ENCODE measurements around the gene FER. TPM values are rescaled to one million over a fixed set of nuclear protein-coding genes. Genes with fewer than 3 reads are reported as not detected.

Gene FER
- total RNA-seq, 1 experiment from 2014 or later, result 29.3 TPM

DNA sequence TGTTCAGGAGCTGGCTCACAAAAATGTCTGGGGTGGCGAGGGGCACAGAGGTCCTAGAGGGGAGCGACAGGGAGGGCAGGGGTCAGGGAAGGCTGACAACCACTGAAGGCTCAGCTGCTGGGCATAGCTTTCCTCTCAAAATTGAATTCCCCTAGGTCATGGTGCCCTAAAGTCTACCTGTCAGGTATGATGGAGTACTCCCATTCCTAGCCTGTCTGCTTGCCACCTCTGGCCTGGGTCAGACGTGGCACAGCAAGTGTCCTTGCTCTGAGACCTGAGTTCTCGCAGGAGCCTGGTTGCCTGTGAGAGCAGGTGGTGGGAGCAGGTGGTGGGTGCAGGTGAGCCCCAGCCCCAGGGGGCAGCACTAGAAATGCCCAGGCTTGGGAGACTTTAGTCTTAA is 486.7 kb downstream of the FER start:
- no peak for DNase-seq (ENCODE audit: low spot score)

DNA sequence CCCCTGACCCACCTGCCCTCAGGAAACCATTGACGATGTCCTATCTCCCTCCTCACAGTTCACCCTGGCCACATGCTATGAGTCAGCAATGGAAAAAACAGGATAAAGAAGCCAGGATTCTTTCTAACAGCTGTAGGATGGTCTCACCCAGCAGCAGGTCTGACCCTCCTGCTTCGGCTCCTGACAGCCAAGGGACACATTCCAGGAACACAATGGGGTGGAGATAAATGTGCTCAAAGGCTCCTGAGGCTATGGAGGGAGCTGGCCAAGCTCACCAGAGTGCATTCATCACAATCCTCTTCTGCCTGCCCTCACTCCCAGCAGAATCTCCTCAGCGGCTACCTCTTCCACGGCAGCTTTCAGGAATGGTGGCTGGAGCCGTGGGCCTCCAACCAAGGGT is 491.8 kb downstream of the FER start:
- no peak for DNase-seq (ENCODE audit: low spot score)

DNA sequence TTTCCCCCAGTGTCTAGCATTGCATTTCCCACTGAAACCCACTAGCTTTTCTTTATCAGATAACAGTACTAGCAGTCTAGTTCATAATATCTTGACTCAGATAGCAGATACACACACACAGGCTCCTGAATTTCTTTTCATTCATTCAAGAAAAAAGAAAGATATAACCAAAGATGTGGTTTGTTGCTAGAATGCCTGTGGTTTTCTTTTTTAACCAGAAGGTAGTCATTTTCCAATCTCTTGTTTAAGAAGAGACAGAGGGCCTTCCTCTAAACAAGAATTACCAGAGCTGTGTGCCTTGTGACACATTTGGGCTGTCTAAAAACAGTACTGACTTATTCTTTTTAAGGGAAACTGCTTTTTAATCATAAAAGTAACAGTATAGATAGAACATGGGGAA is 494.8 kb downstream of the FER start:
- DNase-seq (ENCODE audit: low spot score), result no peak

DNA sequence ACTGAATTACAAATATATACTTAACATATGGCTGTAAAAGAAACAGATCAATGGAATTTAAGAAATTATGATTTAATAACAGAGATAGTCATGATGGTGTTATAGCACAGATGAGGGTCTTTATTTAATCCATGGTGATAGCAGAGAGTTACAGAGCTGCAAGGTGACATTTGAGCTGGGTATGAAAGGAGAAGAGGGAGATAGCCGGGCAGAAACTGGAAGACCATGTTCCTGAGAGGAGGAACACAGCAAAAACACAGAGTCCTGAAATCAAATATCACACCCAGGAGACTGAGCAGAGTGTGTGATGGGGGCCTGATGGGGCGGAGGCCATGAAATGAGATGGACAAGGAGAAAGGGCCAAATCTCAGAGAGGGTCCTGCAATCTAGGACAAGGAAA is 498.7 kb downstream of the FER start:
- no peak for DNase-seq (ENCODE audit: low spot score)

All from H4 (cell line).